ENCODE measurements around the gene AGPS.
"Not testable (repeated sequence)": the region's sequence is repeated elsewhere in the genome, so short reads cannot be mapped to it uniquely, and the experiment has no call there.

The AGPS gene

GRCh38 chr2:177545143-177545542 lies 152.6 kb downstream of the AGPS start:
- no peak for DNase-seq (ENCODE audit: low read depth, low spot score)
- Histone ChIP-seq H3K4me3 (no peak overlapping the region), H3K36me3 (ENCODE audit: insufficient read depth, low read length) (no peaks in the 10 kb centered on the region), H3K9ac (ENCODE audit: insufficient read length) (no peak overlapping the region), H3K27ac (peak overlapping the region; percentile 86), H3K9me3 (ENCODE audit: low read depth, low read length) (no peaks in the 10 kb centered on the region)
- TF ChIP-seq POLR2AphosphoS5 (IDR thresholded peaks at IDR 0.05; ENCODE audit: borderline replicate concordance, low read depth, low read length) (no peak), FOXP2 (optimal IDR thresholded peaks at IDR 0.05; ENCODE audit: control extremely low read depth, extremely low read length, insufficient read depth) (no peak), EZH2 (IDR thresholded peaks at IDR 0.05) (no peak)

- Histone ChIP-seq H3K27ac (peak overlapping the region; percentile 86), H3K4me3 (peak overlapping the region; percentile 50), H3K36me3 (ENCODE audit: insufficient read depth, low read length) (no peaks in the 10 kb centered on the region), H3K9me3 (ENCODE audit: low read depth, low read length) (no peaks in the 10 kb centered on the region), H3K9ac (ENCODE audit: insufficient read length) (no peak overlapping the region)
- no peak for DNase-seq (ENCODE audit: low read depth, low spot score)
- TF ChIP-seq FOXP2 (optimal IDR thresholded peaks at IDR 0.05; ENCODE audit: control extremely low read depth, extremely low read length, insufficient read depth) (no peak), POLR2AphosphoS5 (IDR thresholded peaks at IDR 0.05; ENCODE audit: borderline replicate concordance, low read depth, low read length) (no peak), EZH2 (IDR thresholded peaks at IDR 0.05) (no peak)
Measured at GRCh38 chr2:177545981-177546585, 153.5 kb downstream of the AGPS start.

- Histone ChIP-seq H3K9me3 (ENCODE audit: low read depth, low read length) (no peaks in the 10 kb centered on the region), H3K27ac (peak overlapping the region; percentile 86), H3K9ac (ENCODE audit: insufficient read length) (peak overlapping the region; percentile 8), H3K4me3 (peak overlapping the region; percentile 50; the same call in 1 of the 2 replicates), H3K36me3 (ENCODE audit: insufficient read depth, low read length) (no peaks in the 10 kb centered on the region)
- DNase-seq (ENCODE audit: low read depth, low spot score) = no peak
- TF ChIP-seq FOXP2 (optimal IDR thresholded peaks at IDR 0.05; ENCODE audit: control extremely low read depth, extremely low read length, insufficient read depth) = no peak
- TF ChIP-seq POLR2AphosphoS5 (IDR thresholded peaks at IDR 0.05; ENCODE audit: borderline replicate concordance, low read depth, low read length) = no peak
- TF ChIP-seq EZH2 (IDR thresholded peaks at IDR 0.05) = no peak
Measured at GRCh38 chr2:177547122-177547521, 154.5 kb downstream of the AGPS start.

GRCh38 chr2:177547772-177548171 lies 155.2 kb downstream of the AGPS start:
- no peak overlapping the region for H3K27ac ChIP-seq
- H3K9me3 ChIP-seq (ENCODE audit: low read depth, low read length) = no peaks in the 10 kb centered on the region
- H3K4me3 ChIP-seq = no peak overlapping the region
- H3K9ac ChIP-seq (ENCODE audit: insufficient read length) = no peak overlapping the region
- TF ChIP-seq EZH2 (IDR thresholded peaks at IDR 0.05) = no peak
- no peak for TF ChIP-seq POLR2AphosphoS5 (IDR thresholded peaks at IDR 0.05; ENCODE audit: borderline replicate concordance, low read depth, low read length)
- no peak for TF ChIP-seq FOXP2 (optimal IDR thresholded peaks at IDR 0.05; ENCODE audit: control extremely low read depth, extremely low read length, insufficient read depth)
- no peak for DNase-seq (ENCODE audit: low read depth, low spot score)
- H3K36me3 ChIP-seq (ENCODE audit: insufficient read depth, low read length) = no peaks in the 10 kb centered on the region

GRCh38 chr2:177548636-177549035 lies 156.1 kb downstream of the AGPS start:
- H3K9me3 ChIP-seq (ENCODE audit: low read depth, low read length) = no peaks in the 10 kb centered on the region
- no peak for DNase-seq (ENCODE audit: low read depth, low spot score)
- peak overlapping the region; percentile 69 for H3K27ac ChIP-seq
- H3K36me3 ChIP-seq (ENCODE audit: insufficient read depth, low read length) = no peaks in the 10 kb centered on the region
- peak overlapping the region; percentile 31 for H3K4me3 ChIP-seq
- H3K9ac ChIP-seq (ENCODE audit: insufficient read length) = peak overlapping the region; percentile 52
- TF ChIP-seq POLR2AphosphoS5 (IDR thresholded peaks at IDR 0.05; ENCODE audit: borderline replicate concordance, low read depth, low read length) = no peak
- TF ChIP-seq FOXP2 (optimal IDR thresholded peaks at IDR 0.05; ENCODE audit: control extremely low read depth, extremely low read length, insufficient read depth) = no peak
- TF ChIP-seq EZH2 (IDR thresholded peaks at IDR 0.05) = no peak

GRCh38 chr2:177549171-177549570 lies 156.6 kb downstream of the AGPS start:
- Histone ChIP-seq H3K36me3 (ENCODE audit: insufficient read depth, low read length) (no peaks in the 10 kb centered on the region), H3K27ac (peak overlapping the region; percentile 69), H3K9me3 (ENCODE audit: low read depth, low read length) (no peaks in the 10 kb centered on the region), H3K4me3 (peak overlapping the region; percentile 31), H3K9ac (ENCODE audit: insufficient read length) (peak overlapping the region; percentile 52)
- TF ChIP-seq FOXP2 (optimal IDR thresholded peaks at IDR 0.05; ENCODE audit: control extremely low read depth, extremely low read length, insufficient read depth) = no peak
- no peak for TF ChIP-seq POLR2AphosphoS5 (IDR thresholded peaks at IDR 0.05; ENCODE audit: borderline replicate concordance, low read depth, low read length)
- no peak for TF ChIP-seq EZH2 (IDR thresholded peaks at IDR 0.05)
- no peak for DNase-seq (ENCODE audit: low read depth, low spot score)

- no peak for DNase-seq (ENCODE audit: low read depth, low spot score)
- no peaks in the 10 kb centered on the region for H3K36me3 ChIP-seq (ENCODE audit: insufficient read depth, low read length)
- H3K9me3 ChIP-seq (ENCODE audit: low read depth, low read length) = no peaks in the 10 kb centered on the region
- H3K27ac ChIP-seq = peak overlapping the region; percentile 69
- peak overlapping the region; percentile 48 for H3K9ac ChIP-seq (ENCODE audit: insufficient read length)
- H3K4me3 ChIP-seq = peak overlapping the region; percentile 20
- no peak for TF ChIP-seq POLR2AphosphoS5 (IDR thresholded peaks at IDR 0.05; ENCODE audit: borderline replicate concordance, low read depth, low read length)
- no peak for TF ChIP-seq FOXP2 (optimal IDR thresholded peaks at IDR 0.05; ENCODE audit: control extremely low read depth, extremely low read length, insufficient read depth)
- TF ChIP-seq EZH2 (IDR thresholded peaks at IDR 0.05) = no peak
Measured at GRCh38 chr2:177550264-177551200, 158.0 kb downstream of the AGPS start.

GRCh38 chr2:177551360-177551759 lies 158.8 kb downstream of the AGPS start:
- H3K9ac ChIP-seq (ENCODE audit: insufficient read length); H3K27ac ChIP-seq; DNase-seq (ENCODE audit: low read depth, low spot score): not testable (repeated sequence)

More at GRCh38 chr2:177551360-177551759, 158.8 kb downstream of the AGPS start:
- not testable (repeated sequence) for H3K36me3 ChIP-seq (ENCODE audit: insufficient read depth, low read length); H3K9me3 ChIP-seq (ENCODE audit: low read depth, low read length); H3K4me3 ChIP-seq
